ENCODE data around the gene SDC1.

Gene SDC1

GRCh38 chr2:20183373-20183772 lies 41.6 kb downstream of the SDC1 start:
- no peak for DNase-seq (ENCODE audit: low read depth, low spot score)

GRCh38 chr2:20182241-20182931 lies 42.5 kb downstream of the SDC1 start:
- no peak for DNase-seq (ENCODE audit: low read depth, low spot score)

- DNase-seq (ENCODE audit: low read depth, low spot score): no peak
These were observed 43.2 kb downstream of the SDC1 start for GRCh38 chr2:20181761-20182160.

GRCh38 chr2:20180676-20181648 lies 44.0 kb downstream of the SDC1 start:
- DNase-seq (ENCODE audit: low read depth, low spot score): no peak

GRCh38 chr2:20179755-20180594 lies 45.0 kb downstream of the SDC1 start:
- peak; percentile 64 for DNase-seq (ENCODE audit: low read depth, low spot score)

- DNase-seq (ENCODE audit: low read depth, low spot score): no peak
These were observed 45.5 kb downstream of the SDC1 start for GRCh38 chr2:20179466-20179754.

GRCh38 chr2:20178666-20179465 lies 46.1 kb downstream of the SDC1 start:
- DNase-seq (ENCODE audit: low read depth, low spot score): no peak

GRCh38 chr2:20178249-20178607 lies 46.7 kb downstream of the SDC1 start:
- DNase-seq (ENCODE audit: low read depth, low spot score): no peak

GRCh38 chr2:20177556-20178248 lies 47.2 kb downstream of the SDC1 start:
- DNase-seq (ENCODE audit: low read depth, low spot score): no peak

- DNase-seq (ENCODE audit: low read depth, low spot score): no peak
These were observed 48.2 kb downstream of the SDC1 start for GRCh38 chr2:20176760-20177159.

- DNase-seq (ENCODE audit: low read depth, low spot score): no peak
These were observed 49.0 kb downstream of the SDC1 start for GRCh38 chr2:20175931-20176330.

- no peak for DNase-seq (ENCODE audit: low read depth, low spot score)
These were observed 49.7 kb downstream of the SDC1 start for GRCh38 chr2:20175267-20175666.

GRCh38 chr2:20174410-20174809 lies 50.5 kb downstream of the SDC1 start:
- DNase-seq (ENCODE audit: low read depth, low spot score): no peak

- DNase-seq (ENCODE audit: low read depth, low spot score): no peak
These were observed 51.2 kb downstream of the SDC1 start for GRCh38 chr2:20173496-20174402.

GRCh38 chr2:20173064-20173463 lies 51.9 kb downstream of the SDC1 start:
- DNase-seq (ENCODE audit: low read depth, low spot score): no peak

GRCh38 chr2:20172273-20173055 lies 52.5 kb downstream of the SDC1 start:
- no peak for DNase-seq (ENCODE audit: low read depth, low spot score)

GRCh38 chr2:20171445-20171977 lies 53.4 kb downstream of the SDC1 start:
- no peak for DNase-seq (ENCODE audit: low read depth, low spot score)

- no peak for DNase-seq (ENCODE audit: low read depth, low spot score)
These were observed 54.2 kb downstream of the SDC1 start for GRCh38 chr2:20170704-20171250.
